NCI-H1436 (cell line): ENCODE data around the gene GPR183.

Experiments used
- DNase-seq: peaks from one replicate; lab custom pipeline; 2025; lab: John Stamatoyannopoulos, UW

Gene GPR183

GRCh38 chr13:99295488-99296252 lies 11.5 kb downstream of the GPR183 start:
- DNase-seq: no peak

DNA sequence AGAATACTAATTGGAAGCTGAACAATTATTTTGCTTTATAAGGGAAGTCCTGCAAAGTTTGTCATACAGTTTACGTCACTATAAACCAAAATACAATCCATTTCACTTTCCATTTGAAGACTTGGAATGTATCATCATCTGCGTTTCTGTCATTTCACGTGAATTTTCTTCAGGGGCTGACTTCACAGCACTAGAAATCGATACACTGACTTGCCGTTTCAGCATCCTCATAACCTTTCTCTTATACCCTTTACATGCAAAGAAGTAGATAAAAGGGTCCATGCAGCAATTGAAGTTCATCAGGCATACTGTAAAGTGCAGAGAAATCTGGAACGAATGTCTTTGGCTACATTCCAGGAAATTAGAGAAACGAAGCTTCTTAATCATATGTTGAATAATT lies 12.2 kb downstream of the GPR183 start:
- no peak for DNase-seq

GRCh38 chr13:99294198-99294597 lies 13.0 kb downstream of the GPR183 start:
- no peak for DNase-seq

DNA sequence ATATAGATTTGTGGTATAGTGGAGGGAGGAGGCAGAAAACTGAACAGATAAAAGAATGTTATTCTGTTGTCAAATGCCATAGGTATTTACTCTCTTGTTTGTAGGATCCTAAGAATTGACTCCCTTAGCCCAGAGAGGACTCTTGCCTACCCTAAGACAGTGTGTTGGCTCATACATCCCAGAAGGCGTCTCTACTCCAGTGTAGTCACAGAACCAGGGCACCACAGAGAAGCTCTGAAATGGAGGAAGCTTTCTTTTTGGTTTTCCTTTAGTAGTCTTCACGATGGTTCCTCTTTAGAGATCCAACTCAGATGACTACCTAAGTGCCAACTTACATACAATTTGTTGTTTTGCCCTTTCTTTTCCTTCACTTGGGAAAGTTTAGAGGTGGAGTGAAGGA lies 14.0 kb downstream of the GPR183 start:
- DNase-seq: no peak

GRCh38 chr13:99290894-99291293 lies 16.3 kb downstream of the GPR183 start:
- no peak for DNase-seq

DNA sequence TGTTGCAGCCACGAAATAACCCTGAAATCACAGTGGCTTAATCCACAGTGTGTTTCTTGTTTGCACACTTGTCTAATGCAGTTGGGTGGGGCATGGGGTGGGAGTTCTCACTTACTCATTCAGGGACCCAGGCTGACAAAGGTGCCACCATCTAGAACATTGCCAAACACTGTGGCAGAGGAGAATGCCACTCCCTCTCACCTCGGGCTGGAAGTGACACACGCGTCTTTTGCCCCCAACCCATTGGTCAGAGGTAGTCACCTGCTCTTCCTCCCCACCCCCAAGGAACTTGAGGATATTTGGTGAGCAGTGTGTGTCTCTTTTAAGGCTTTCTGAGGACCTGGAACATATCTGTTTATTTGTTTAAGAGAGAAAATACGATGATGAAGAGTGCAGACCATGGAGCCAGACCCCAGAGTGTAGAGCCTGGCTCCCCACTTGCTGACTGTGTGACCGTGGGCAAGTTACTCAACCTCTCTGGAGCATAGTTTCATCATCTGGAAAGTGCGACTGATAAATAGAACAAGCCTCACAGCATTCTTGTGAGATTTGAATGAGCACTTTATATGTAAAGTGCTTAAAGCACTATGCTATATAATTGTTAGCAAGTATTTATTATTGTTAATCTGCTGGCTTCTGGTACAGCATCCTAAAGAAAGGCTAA lies 17.4 kb downstream of the GPR183 start:
- no peak for DNase-seq

DNA sequence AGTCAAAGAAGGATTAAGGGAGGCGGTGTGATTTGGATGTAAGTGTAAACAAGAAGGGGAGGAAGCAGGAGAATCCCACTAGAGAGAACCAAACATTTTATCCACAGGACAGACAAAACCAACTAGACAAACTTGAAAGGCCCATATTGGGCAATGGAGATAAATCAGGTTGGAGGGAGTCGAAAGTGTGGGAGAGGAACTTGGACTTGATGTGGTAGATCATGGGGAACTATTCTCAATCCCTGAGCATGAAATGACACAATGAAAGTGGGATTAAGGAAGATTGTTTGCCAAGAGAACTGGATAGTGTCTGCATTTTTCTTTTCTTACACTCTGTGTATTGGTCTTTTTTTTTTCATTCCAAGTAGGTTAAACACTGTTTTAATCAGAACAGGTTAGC lies 17.9 kb downstream of the GPR183 start:
- no peak for DNase-seq

GRCh38 chr13:99288089-99288488 lies 19.1 kb downstream of the GPR183 start:
- DNase-seq: no peak

DNA sequence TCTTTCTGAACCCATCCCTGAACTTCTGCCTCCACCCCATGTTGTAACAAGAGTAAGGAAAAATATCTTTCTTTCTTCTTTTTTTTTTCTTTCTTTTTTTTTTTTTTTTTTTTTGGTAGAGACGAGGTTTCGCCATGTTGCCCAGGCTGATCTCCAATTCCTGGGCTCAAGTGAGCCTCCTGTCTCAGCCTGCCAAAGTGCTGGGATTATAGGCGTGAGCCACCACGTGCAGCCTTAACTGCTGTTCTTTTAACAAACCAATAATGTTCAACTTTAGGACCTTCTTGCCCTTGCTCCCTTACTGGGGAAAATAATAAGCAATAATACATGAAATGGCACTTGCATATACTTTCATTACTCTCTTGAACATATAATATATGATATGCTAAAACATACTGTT lies 19.6 kb downstream of the GPR183 start:
- no peak for DNase-seq

DNA sequence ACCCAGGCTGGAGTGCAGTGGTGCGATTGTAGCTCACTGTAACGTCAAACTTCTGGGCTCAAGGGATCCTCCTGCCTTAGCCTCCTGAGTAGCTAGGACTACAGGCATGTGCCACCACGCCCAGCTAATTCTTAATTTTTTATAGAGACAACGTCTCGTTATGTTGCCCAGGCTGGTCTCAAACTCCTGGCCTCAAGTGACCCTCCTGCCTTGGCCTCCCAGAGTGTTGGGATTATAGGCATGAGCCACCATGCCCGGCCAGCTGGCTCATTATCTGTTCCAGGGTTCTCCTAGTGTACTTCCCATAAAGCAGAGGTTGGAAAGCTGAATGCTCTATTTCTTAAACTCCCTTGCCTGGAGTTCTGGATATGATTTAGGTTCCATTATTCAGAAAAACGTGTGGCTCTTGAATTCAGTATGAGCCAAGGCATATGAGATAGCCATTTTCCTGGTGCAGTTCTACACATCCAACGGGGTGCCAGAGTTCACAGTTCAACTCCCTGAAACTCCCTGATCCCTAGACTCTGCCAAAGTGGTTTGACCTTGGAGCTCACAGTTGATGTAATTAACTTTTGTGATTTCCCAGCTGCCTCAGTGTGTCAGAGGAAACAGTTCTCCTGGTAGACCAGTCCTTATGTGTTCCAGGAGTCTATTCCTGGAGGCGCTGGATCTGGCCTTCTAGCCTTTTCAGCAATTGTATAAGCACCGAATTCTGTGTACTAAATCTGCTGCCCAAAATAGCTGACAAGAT lies 21.6 kb downstream of the GPR183 start:
- DNase-seq: no peak

GRCh38 chr13:99282264-99283231 lies 24.7 kb downstream of the GPR183 start:
- DNase-seq: no peak

- DNase-seq: no peak
Measured at GRCh38 chr13:99281811-99282263, 25.4 kb downstream of the GPR183 start.

- no peak for DNase-seq
Measured at GRCh38 chr13:99280166-99280565, 27.0 kb downstream of the GPR183 start.

DNA sequence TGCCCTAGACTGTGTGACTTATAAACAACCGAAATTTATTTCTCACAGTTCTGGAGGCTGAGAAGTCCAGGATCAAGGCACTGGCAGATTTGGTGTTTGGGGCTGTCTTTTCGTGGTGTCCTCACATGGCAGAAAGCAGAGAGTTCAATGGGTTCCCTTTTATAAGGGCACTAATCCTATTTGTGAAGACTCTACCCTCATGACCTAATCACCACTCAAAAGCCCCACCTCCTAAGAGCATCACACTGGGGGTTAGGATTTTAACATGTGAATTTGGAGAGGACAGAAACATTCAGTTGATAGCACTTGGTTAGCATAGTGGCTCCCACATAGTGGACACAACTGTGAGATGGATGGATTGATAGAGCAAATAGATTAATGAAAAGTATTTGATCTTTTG lies 27.6 kb downstream of the GPR183 start:
- no peak for DNase-seq

DNA sequence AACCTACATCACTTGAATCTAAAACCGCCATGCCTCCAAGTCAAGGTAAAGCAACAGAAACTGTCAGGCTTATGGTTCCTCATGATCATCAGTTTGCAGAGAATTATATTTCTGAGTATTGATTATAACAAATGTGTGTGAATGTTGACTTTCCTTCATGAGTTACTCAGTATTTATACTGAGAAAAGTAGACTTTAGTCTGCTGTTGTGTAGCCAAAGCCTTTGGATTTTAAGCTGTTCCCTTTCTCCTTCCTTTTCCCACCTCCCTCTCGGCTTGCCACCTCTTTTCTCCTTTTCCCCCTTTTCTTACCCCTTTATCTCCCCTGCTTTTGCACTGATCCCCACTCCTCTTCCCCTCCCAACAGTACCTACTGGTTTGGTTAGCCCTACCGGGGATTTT lies 28.4 kb downstream of the GPR183 start:
- no peak for DNase-seq

- no peak for DNase-seq
Measured at GRCh38 chr13:99278200-99278599, 29.0 kb downstream of the GPR183 start.

DNA sequence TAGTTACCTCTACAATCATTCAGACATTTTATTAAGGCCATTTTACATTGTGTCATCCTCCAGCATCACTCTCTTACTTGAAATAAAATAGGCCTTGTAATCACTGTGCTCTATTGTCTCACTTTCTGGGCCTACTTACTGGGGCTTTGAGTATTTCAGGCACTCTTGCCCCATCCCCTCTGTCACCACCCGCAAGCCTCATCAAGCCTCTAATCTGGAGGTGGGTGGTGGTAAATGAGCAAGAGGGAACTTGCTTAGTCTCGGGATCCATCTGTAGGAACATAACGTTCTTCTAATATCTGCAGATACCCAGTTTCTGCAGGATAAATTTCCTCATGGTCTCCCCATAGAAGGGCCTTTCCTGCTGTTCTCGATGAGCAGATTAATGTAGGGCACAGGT lies 29.6 kb downstream of the GPR183 start:
- no peak for DNase-seq

DNA sequence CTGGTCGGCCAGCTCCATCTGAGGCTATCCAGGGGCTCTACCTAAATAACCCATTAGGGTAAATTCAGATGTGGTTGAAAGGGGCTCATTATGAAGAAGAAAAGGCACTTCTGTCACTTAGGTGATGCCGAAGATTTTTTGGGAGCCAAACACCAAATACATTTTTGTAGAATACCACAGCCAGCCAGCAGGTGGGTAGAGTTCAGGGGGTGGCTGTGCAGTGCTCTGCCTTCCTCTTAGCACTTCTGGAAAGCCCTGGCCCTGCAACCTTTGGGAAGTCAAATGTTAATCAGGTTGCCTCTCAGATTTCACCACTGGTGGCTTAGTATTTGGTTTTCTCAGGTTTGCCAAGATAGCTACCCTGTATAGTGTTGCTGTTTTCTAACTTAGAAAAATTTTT lies 30.5 kb downstream of the GPR183 start:
- DNase-seq: no peak

- no peak for DNase-seq
Measured at GRCh38 chr13:99275093-99275469, 32.1 kb downstream of the GPR183 start.

DNA sequence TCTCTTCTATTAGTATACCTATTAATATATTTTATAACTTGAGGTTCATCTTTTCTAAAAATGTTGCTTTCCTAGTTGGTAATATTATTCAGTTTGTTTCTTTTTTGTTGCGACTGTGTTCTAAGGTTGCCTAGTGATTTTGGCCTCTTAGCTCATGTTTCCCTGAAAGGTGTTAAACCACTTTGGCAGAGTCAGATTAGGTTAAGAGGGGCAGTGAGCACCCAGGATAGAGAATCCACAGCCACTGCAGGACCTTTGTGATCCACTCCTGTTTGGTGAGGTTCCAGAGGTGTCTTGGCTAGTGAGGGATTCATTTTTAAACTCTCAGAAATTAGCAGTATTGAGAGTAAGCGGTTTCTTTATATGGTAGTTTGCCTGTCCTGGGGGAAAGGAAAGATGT lies 34.1 kb downstream of the GPR183 start:
- no peak for DNase-seq

DNA sequence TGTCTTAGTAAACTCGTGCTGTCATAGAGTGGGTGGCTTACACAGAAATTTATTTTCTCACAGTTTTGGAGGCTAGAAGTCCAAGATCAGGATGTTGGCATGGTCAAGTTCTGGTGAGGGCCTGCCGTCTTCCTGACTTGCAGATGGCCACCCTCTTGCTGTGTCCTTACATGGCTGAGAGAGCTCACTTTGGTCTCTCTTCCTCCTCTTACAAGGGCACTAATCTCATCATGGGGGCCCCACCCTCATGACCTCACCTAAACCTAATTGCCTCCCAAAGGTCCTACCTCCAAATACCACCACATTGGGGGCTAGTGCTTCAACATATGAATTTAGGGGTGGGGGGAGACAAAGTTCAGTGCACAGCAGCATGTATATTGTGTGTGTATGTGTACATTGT lies 34.7 kb downstream of the GPR183 start:
- no peak for DNase-seq

DNA sequence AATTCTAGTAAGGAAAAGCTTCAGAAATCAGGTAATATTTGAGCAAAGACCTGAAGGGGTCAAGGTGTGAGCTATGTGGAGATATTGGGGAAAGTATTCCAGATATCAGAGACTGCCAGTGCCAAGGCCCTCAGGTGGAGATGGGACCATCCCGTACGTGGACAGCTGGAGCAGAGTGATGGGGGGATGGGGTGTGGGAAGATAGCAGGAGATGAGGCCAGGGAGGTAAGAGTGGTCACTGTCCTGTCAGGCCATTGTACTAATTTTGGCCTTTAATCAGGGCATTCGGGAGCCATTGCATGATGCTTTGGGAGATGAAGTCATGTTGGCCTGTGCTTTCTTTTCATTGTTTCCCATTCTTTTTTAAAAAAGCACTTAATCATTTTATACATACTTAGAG lies 36.0 kb downstream of the GPR183 start:
- DNase-seq: no peak
